GM18502 (cell line): ENCODE measurements around the gene PSMD6.

Experiments
- ATAC-seq: cut with Tn5 transposase; IDR thresholded peaks from one replicate; pipeline ENCODE4 v1.9.1; 2021; ENCODE audit warnings: mild to moderate bottlenecking; ENCODE audit not compliant: unreplicated experiment, poor library complexity

PSMD6 gene

GRCh38 chr3:63980830-63981498 is 42.3 kb downstream of the PSMD6 start:
- ATAC-seq, result no peak

GRCh38 chr3:63980019-63980418 is 43.3 kb downstream of the PSMD6 start:
- no peak for ATAC-seq

GRCh38 chr3:63979093-63979885 is 44.0 kb downstream of the PSMD6 start:
- no peak for ATAC-seq

- no peak for ATAC-seq
Measured at GRCh38 chr3:63977893-63978292, 45.4 kb downstream of the PSMD6 start.

GRCh38 chr3:63976872-63977200 is 46.5 kb downstream of the PSMD6 start:
- no peak for ATAC-seq

GRCh38 chr3:63976161-63976871 is 47.0 kb downstream of the PSMD6 start:
- no peak for ATAC-seq

GRCh38 chr3:63975723-63976122 is 47.6 kb downstream of the PSMD6 start:
- no peak for ATAC-seq

- no peak for ATAC-seq
Measured at GRCh38 chr3:63974451-63974850, 48.8 kb downstream of the PSMD6 start.

- ATAC-seq, result no peak
Measured at GRCh38 chr3:63973406-63973805, 49.9 kb downstream of the PSMD6 start.

- ATAC-seq, result no peak
Measured at GRCh38 chr3:63972987-63973386, 50.3 kb downstream of the PSMD6 start.

- ATAC-seq, result no peak
Measured at GRCh38 chr3:63972196-63972595, 51.1 kb downstream of the PSMD6 start.

- ATAC-seq, result no peak
Measured at GRCh38 chr3:63970631-63971475, 52.4 kb downstream of the PSMD6 start.

- no peak for ATAC-seq
Measured at GRCh38 chr3:63969876-63970275, 53.4 kb downstream of the PSMD6 start.

GRCh38 chr3:63968612-63969350 is 54.5 kb downstream of the PSMD6 start:
- peak; percentile 38 for ATAC-seq

GRCh38 chr3:63967675-63968611 is 55.4 kb downstream of the PSMD6 start:
- ATAC-seq, result peak; percentile 59

- ATAC-seq, result no peak
Measured at GRCh38 chr3:63966871-63967270, 56.4 kb downstream of the PSMD6 start.

- no peak for ATAC-seq
Measured at GRCh38 chr3:63966007-63966406, 57.3 kb downstream of the PSMD6 start.

- no peak for ATAC-seq
Measured at GRCh38 chr3:63964681-63965485, 58.4 kb downstream of the PSMD6 start.
